Endothelial cell of umbilical vein (primary cell): ENCODE measurements around the gene ELOB. TPM values are rescaled to one million over a fixed set of nuclear protein-coding genes. Genes with fewer than 3 reads are reported as not detected.

ENCODE experiments used
- BruUV-seq: library from RNA; stranded (reverse); fragments of 400-500 nt; replicated peaks from 2 replicates; lab custom pipeline; 2021; lab: Mats Ljungman, UMichigan
- CTCF ChIA-PET: fragments of 300-600, 350-600 bp; sonication (Branson Sonifier 250); formaldehyde crosslinking; loops from one replicate; lab custom pipeline; 2021; ENCODE audit warnings: antibody characterized with exemption, inconsistent platforms; lab: Charles Lee
- POLR2A ChIA-PET: fragments of 300-600, 350-600 bp; sonication (Branson Sonifier 250); formaldehyde crosslinking; loops from one replicate; lab custom pipeline; 2021; ENCODE audit warnings: antibody characterized with exemption, inconsistent platforms; lab: Charles Lee
- DNase-seq: peaks from one replicate; pipeline ENCODE4 v3.0.0-alpha.2; 2011; ENCODE audit warnings: low read depth, low spot score
- FAIRE-seq: peaks from 2 replicates; lab custom pipeline; 2011; peaks lifted over from hg19 to GRCh38; lab: Jason Lieb, UNC
- H2AFZ ChIP-seq: 2 replicates; pipeline ENCODE4 v1.6.0; 2012; ENCODE audit warnings: low read depth, low read length, control low read depth, inconsistent platforms
- H3K27ac ChIP-seq: 2 replicates; pipeline ENCODE4 v1.5.1; 2011; ENCODE audit warnings: low read depth, mild to moderate bottlenecking, control low read depth, low read length, moderate library complexity; ENCODE audit not compliant: insufficient read depth
- H3K27me3 ChIP-seq, 2 experiments: 2 replicates each; pipeline versions ENCODE4 v1.6.0 to v1.6.1; 2011; ENCODE audit warnings: low read length in 2 of 2, mixed read lengths in 1 of 2; ENCODE audit not compliant: control insufficient read depth in 2 of 2, insufficient read depth in 2 of 2
- H3K36me3 ChIP-seq, 2 experiments: 2 replicates in 1 of 2; 3 replicates in 1 of 2; pipeline ENCODE4 v1.5.1; 2011; ENCODE audit warnings: low read length in 2 of 2, mild to moderate bottlenecking in 1 of 2, moderate library complexity in 1 of 2; ENCODE audit not compliant: control insufficient read depth in 2 of 2, insufficient read depth in 2 of 2; ENCODE audit errors: extremely low read depth in 1 of 2
- H3K4me1 ChIP-seq: 3 replicates; pipeline ENCODE4 v1.5.1; 2011; ENCODE audit warnings: mild to moderate bottlenecking, low read length; ENCODE audit not compliant: control insufficient read depth, insufficient read depth; ENCODE audit errors: extremely low read depth
- H3K4me2 ChIP-seq: 2 replicates; pipeline ENCODE4 v1.6.1; 2011; ENCODE audit warnings: low read length, control low read depth, mixed read lengths; ENCODE audit not compliant: insufficient read depth
- H3K4me3 ChIP-seq, 3 experiments: fragments of 200-600 bp in 1 of 3; sonication (generic), shearing (Covaris generic) in 1 of 3; replicated peaks in 1 of 3; 2 replicates each; pipeline ENCODE4 v1.5.1; 2011 to 2016; ENCODE audit warnings: control low read depth in 3 of 3, low read length in 3 of 3, mild to moderate bottlenecking in 2 of 3, inconsistent platforms in 1 of 3, low read depth in 1 of 3, moderate library complexity in 1 of 3; ENCODE audit not compliant: insufficient read depth in 1 of 3
- H3K79me2 ChIP-seq: 2 replicates; pipeline ENCODE4 v1.6.0; 2012; ENCODE audit warnings: low read length, inconsistent platforms; ENCODE audit not compliant: control insufficient read depth, insufficient read depth
- H3K9ac ChIP-seq: replicated peaks from 2 replicates; pipeline ENCODE3; 2011; ENCODE audit warnings: low read length, control low read depth; ENCODE audit not compliant: insufficient read depth; ENCODE audit errors: extremely low read depth
- H3K9me1 ChIP-seq: replicated peaks from 3 replicates; pipeline ENCODE4 v1.6.0; 2011; ENCODE audit warnings: mild to moderate bottlenecking, low read length; ENCODE audit not compliant: control insufficient read depth, insufficient read depth; ENCODE audit errors: extremely low read depth
- H3K9me3 ChIP-seq: replicated peaks from 2 replicates; pipeline ENCODE4 v1.5.1; 2012; ENCODE audit warnings: low read length, inconsistent platforms; ENCODE audit not compliant: control insufficient read depth, insufficient read depth
- H4K20me1 ChIP-seq: replicated peaks from 2 replicates; pipeline ENCODE3; 2011; ENCODE audit warnings: mild to moderate bottlenecking, low read length; ENCODE audit not compliant: control insufficient read depth, insufficient read depth; ENCODE audit errors: extremely low read depth
- CTCF ChIP-seq, 2 donors: IDR thresholded peaks; 1 replicate in 1 of 2; 2 replicates in 1 of 2; pipeline ENCODE4 v1.5.1; 2011; ENCODE audit warnings: low read length in 2 of 2, mild to moderate bottlenecking in 2 of 2, moderate library complexity in 2 of 2, control low read depth in 1 of 2, inconsistent platforms in 1 of 2, low read depth in 1 of 2; ENCODE audit not compliant: insufficient read depth in 1 of 2; ENCODE audit errors: extremely low read depth in 1 of 2
- EZH2 ChIP-seq: IDR thresholded peaks from 2 replicates; pipeline ENCODE4 v1.6.1; 2012; ENCODE audit warnings: borderline replicate concordance, low read depth, mild to moderate bottlenecking, moderate library complexity, low read length, inconsistent platforms; ENCODE audit not compliant: severe bottlenecking
- FOS ChIP-seq: IDR thresholded peaks from 2 replicates; pipeline ENCODE4 v1.6.1; 2011; ENCODE audit warnings: mild to moderate bottlenecking, low read length, moderate library complexity, borderline replicate concordance; ENCODE audit not compliant: insufficient read depth
- GATA2 ChIP-seq: IDR thresholded peaks from 2 replicates; pipeline ENCODE4 v1.7.0; 2011; ENCODE audit warnings: low read depth, mild to moderate bottlenecking, moderate library complexity, mixed read lengths, low read length; ENCODE audit not compliant: insufficient read length, insufficient read depth
- JUN ChIP-seq: IDR thresholded peaks from 2 replicates; pipeline ENCODE4 v1.6.1; 2011; ENCODE audit warnings: borderline replicate concordance, low read depth; ENCODE audit not compliant: insufficient read length, insufficient read depth
- MYC ChIP-seq: IDR thresholded peaks from one replicate; pipeline ENCODE4 v1.6.1; 2011; ENCODE audit warnings: mild to moderate bottlenecking, low read depth, low read length
- POLR2A ChIP-seq: IDR thresholded peaks from 2 replicates; pipeline ENCODE4 v1.6.1; 2012; ENCODE audit warnings: low read depth, mild to moderate bottlenecking, control low read depth, low read length
- POLR2AphosphoS5 ChIP-seq: IDR thresholded peaks from 2 replicates; pipeline ENCODE4 v1.6.1; 2012; ENCODE audit warnings: low read depth, mild to moderate bottlenecking, control low read depth, low read length, moderate library complexity; ENCODE audit not compliant: insufficient read depth
- dilution Hi-C: fragments of 300-500 bp; cut with MboI; formaldehyde crosslinking; loops from one replicate; pipeline ENCODE4 v1.15.0; 2019; ENCODE audit warnings: low sequenced_read_pairs; ENCODE audit not compliant: extremely low pct_ligation_motif_present
- intact Hi-C: fragments of 100-400 bp; cut with micrococcal nuclease; formaldehyde crosslinking; loops from one replicate; pipeline ENCODE4 v1.10.0; 2022
- polyA plus RNA-seq, 4 experiments: library from polyadenylated mRNA; depleted of rRNA in 3 of 4; stranded (reverse) in 3 of 4; unstranded in 1 of 4; fragments of >200 nt; gene quantifications; 2 replicates each; pipeline versions ENCODE4 v1.2.1 to v1.2.3, GENCODE V29; 2011 to 2012; ENCODE audit warnings: missing spikeins in 1 of 4
- total RNA-seq: library from RNA; stranded (reverse); gene quantifications from 2 replicates; pipeline ENCODE4 v1.2.3, GENCODE V29; 2021
- TF ChIP-seq, protein P1 (sequence below): IDR thresholded peaks from 2 replicates; pipeline ENCODE4 v1.6.1; 2011; ENCODE audit not compliant: insufficient read depth, insufficient read length

ELOB gene
- total and polyA plus RNA-seq, 2 donors (not counting 3 experiments of a cell fraction or from before 2014, with no cell fraction given): 251 to 848 TPM

- Histone ChIP-seq H3K36me3 (no peaks in the 10 kb centered on the region), H3K9me3 (no peaks in the 10 kb centered on the region), H2AFZ (no peak overlapping the region), H3K4me3 (no peak overlapping the region), H3K4me1 (no peaks in the 10 kb centered on the region), H3K27me3 (peaks cover 5 to 6% of the 10 kb centered on the region in 2 experiments), H4K20me1 (no peaks in the 10 kb centered on the region), H3K9me1 (no peaks in the 10 kb centered on the region), H3K9ac (no peak overlapping the region), H3K27ac (no peak overlapping the region), H3K79me2 (no peaks in the 10 kb centered on the region), H3K4me2 (no peak overlapping the region)
- intact Hi-C loops (no loop called here), dilution Hi-C loops (no loop called here)
- TF ChIP-seq EZH2 (no peak), GATA2 (no peak), JUN (no peak), CTCF (IDR thresholded peaks at IDR 0.05; ENCODE audit: extremely low read depth in 1 of 2, insufficient read depth in 1 of 2, low read depth in 1 of 2, low read length in 2 of 2) (no peak), POLR2A (no peak), FOS (no peak), MYC (no peak), POLR2AphosphoS5 (no peak)
- TF ChIP-seq, protein P1, sequence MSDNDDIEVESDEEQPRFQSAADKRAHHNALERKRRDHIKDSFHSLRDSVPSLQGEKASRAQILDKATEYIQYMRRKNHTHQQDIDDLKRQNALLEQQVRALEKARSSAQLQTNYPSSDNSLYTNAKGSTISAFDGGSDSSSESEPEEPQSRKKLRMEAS: no peak
- ChIA-PET POLR2A (no interaction called here), CTCF (interaction anchor here (0.9 kb wide), 1 partner anchor 9 kb away, joined by 4 read pairs; no protein-coding TSS in a partner anchor)
- BruUV-seq: no TSS peak
- FAIRE-seq (no peak), DNase-seq (no peak)
Observed at GRCh38 chr16:2791174-2791573, 14.1 kb upstream of the ELOB start.
